NCI-H1105 (cell line): Measurements from ENCODE around the gene CRABP2.
A peak's percentile ranks its signal among the peaks of the same experiment; 100 is the strongest.

Source experiments
- DNase-seq: peaks from one replicate; lab custom pipeline; 2025; lab: John Stamatoyannopoulos, UW

CRABP2 gene

GRCh38 chr1:156705321-156705917, at the start of gene CRABP2:
CRABP2 (minus strand) TSS chr1:156705583; CDS start chr1:156705446, 137 bp downstream.
- peak; percentile 64 for DNase-seq

GRCh38 chr1:156754219-156754618, 48.8 kb upstream of the CRABP2 start:
- DNase-seq: no peak

- DNase-seq: no peak
Observed at GRCh38 chr1:156752843-156753482, 47.6 kb upstream of the CRABP2 start.

GRCh38 chr1:156751757-156752481, 46.5 kb upstream of the CRABP2 start:
- DNase-seq: peak; percentile 95

GRCh38 chr1:156751451-156751756, 46.0 kb upstream of the CRABP2 start, which contains the start of gene HDGF:
HDGF (minus strand) TSS chr1:156751675; CDS start chr1:156751429, 246 bp downstream.
- no peak for DNase-seq

GRCh38 chr1:156750711-156751450, 45.5 kb upstream of the CRABP2 start:
- peak; percentile 40 for DNase-seq

- DNase-seq: peak; percentile 46
Observed at GRCh38 chr1:156750191-156750672, 44.8 kb upstream of the CRABP2 start.

- no peak for DNase-seq
Observed at GRCh38 chr1:156749419-156750118, 44.2 kb upstream of the CRABP2 start.

GRCh38 chr1:156748670-156749418, 43.5 kb upstream of the CRABP2 start:
- DNase-seq: no peak

GRCh38 chr1:156747742-156748669, 42.6 kb upstream of the CRABP2 start:
- DNase-seq: no peak

GRCh38 chr1:156746728-156747631, 41.6 kb upstream of the CRABP2 start:
- DNase-seq: peak; percentile 55

- DNase-seq: no peak
Observed at GRCh38 chr1:156746406-156746727, 41.0 kb upstream of the CRABP2 start.

- no peak for DNase-seq
Observed at GRCh38 chr1:156745881-156746280, 40.5 kb upstream of the CRABP2 start.

- DNase-seq: no peak
Observed at GRCh38 chr1:156744786-156745419, 39.5 kb upstream of the CRABP2 start.

- DNase-seq: no peak
Observed at GRCh38 chr1:156744344-156744743, 39.0 kb upstream of the CRABP2 start.

GRCh38 chr1:156743367-156744302, 38.3 kb upstream of the CRABP2 start:
- no peak for DNase-seq

- DNase-seq: no peak
Observed at GRCh38 chr1:156742801-156743200, 37.4 kb upstream of the CRABP2 start.
